ENCODE results near the gene CPXM2. TPM values are rescaled to one million over a fixed set of nuclear protein-coding genes. Genes with fewer than 3 reads are reported as not detected.

Gene CPXM2
- total and polyA plus RNA-seq, 2 donors (not counting 1 experiment from before 2014, with no cell fraction given): not detected

DNA sequence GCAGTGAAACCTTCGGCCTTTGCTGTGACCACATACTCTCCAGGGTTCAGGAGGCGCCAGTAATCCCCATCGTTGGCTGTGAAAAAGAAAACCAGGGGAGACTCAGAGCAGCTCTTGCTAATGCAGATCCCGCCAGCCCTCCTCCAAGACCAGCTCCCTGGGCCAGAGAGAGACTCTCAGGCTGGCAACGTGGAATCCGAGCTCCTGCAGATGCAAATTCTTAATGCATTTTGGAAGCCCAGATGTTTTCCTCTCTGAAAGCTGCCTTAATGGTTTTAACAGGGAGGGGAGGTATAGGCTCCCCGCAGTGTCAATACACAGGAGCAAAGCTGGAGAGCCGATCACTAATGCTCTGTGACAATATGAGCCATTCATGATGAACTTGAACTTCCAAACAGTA lies 144.7 kb downstream of the CPXM2 start:
- ChIA-PET POLR2A (no interaction called here), CTCF (no interaction called here)
- Mint-ChIP-seq H3K27ac (no peak overlapping the region), H3K4me1 (no peaks in the 10 kb centered on the region), H3K9me3 (ENCODE audit: insufficient read depth) (peaks cover 11% of the 10 kb centered on the region), H3K27me3 (peaks cover 13% of the 10 kb centered on the region), H3K4me3 (no peak overlapping the region)
- Histone ChIP-seq H3K4me3 (ENCODE audit: control extremely low read depth in 1 of 5, extremely low read depth in 1 of 5, insufficient read depth in 1 of 5, low read depth in 2 of 5, low read length in 4 of 5) (no peak overlapping the region), H3K27me3 (replicated peaks in 1 of 4; ENCODE audit: control extremely low read depth in 1 of 4, control insufficient read depth in 3 of 4, insufficient read depth in 4 of 4, low read length in 3 of 4) (no peaks in the 10 kb centered on the region), H3K4me1 (ENCODE audit: control insufficient read depth in 2 of 2, insufficient read depth in 2 of 2, low read length in 2 of 2) (no peaks in the 10 kb centered on the region), H3K9me3 (ENCODE audit: control extremely low read depth in 1 of 3, control insufficient read depth in 2 of 3, insufficient read depth in 1 of 3, low read length in 2 of 3) (peaks cover 0 to 13% (median 0%) of the 10 kb centered on the region in 3 donors), H2AFZ (ENCODE audit: insufficient read depth, low read depth, low read length, poor library complexity, severe bottlenecking) (no peak overlapping the region), H3K36me3 (replicated peaks in 1 of 2; ENCODE audit: control extremely low read depth in 1 of 2, control insufficient read depth in 1 of 2, extremely low read depth in 1 of 2, insufficient read depth in 2 of 2, low read length in 1 of 2) (no peaks in the 10 kb centered on the region), H4K20me1 (ENCODE audit: control insufficient read depth, insufficient read depth, low read length, poor library complexity, severe bottlenecking) (no peaks in the 10 kb centered on the region), H3K4me2 (replicated peaks; ENCODE audit: low read depth, low read length, poor library complexity, severe bottlenecking) (no peak overlapping the region), H3K27ac (ENCODE audit: low read length in 2 of 2) (no peak overlapping the region), H3K9ac (ENCODE audit: low read length) (no peak overlapping the region), H3K79me2 (ENCODE audit: control insufficient read depth, insufficient read depth, low read length) (no peaks in the 10 kb centered on the region)
- DNase-seq: no peak
- WGBS (ENCODE audit: insufficient coverage): 80% methylated on average over 8 of the region's 8 CpGs
- intact Hi-C loops (cut with micrococcal nuclease): no loop called here
- no peak for ATAC-seq (ENCODE audit: low read depth)
- no peak for TF ChIP-seq EZH2 (IDR thresholded peaks at IDR 0.05; ENCODE audit: borderline replicate concordance, insufficient read depth, low read depth, low read length, poor library complexity, severe bottlenecking)
- TF ChIP-seq, protein P1, sequence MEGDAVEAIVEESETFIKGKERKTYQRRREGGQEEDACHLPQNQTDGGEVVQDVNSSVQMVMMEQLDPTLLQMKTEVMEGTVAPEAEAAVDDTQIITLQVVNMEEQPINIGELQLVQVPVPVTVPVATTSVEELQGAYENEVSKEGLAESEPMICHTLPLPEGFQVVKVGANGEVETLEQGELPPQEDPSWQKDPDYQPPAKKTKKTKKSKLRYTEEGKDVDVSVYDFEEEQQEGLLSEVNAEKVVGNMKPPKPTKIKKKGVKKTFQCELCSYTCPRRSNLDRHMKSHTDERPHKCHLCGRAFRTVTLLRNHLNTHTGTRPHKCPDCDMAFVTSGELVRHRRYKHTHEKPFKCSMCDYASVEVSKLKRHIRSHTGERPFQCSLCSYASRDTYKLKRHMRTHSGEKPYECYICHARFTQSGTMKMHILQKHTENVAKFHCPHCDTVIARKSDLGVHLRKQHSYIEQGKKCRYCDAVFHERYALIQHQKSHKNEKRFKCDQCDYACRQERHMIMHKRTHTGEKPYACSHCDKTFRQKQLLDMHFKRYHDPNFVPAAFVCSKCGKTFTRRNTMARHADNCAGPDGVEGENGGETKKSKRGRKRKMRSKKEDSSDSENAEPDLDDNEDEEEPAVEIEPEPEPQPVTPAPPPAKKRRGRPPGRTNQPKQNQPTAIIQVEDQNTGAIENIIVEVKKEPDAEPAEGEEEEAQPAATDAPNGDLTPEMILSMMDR (IDR thresholded peaks at IDR 0.05): no peak

DNA sequence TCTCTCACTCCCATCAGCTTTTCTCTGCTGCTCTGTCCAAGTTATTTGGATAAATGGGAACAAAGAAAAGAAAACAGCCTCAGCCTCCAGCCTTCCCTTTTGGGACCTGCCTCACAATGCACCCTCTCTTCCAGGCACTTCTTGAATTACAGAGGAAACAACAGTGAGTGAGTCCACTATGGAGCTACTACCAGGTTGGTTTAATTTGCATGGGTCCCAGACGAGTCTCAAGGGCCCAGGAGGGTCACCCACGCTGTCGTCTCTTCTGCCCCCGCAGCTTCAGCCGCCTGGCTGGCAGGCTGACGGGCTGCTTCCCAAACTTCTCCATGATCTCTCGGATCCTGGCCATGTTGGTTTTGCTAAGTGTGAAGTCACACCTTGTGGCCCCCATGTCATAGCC lies 145.1 kb downstream of the CPXM2 start:
- H3K4me1 ChIP-seq (ENCODE audit: control insufficient read depth in 2 of 2, insufficient read depth in 2 of 2, low read length in 2 of 2): no peaks in the 10 kb centered on the region
- CTCF ChIA-PET: no interaction called here
- Mint-ChIP-seq H3K27ac (no peak overlapping the region), H3K4me1 (no peaks in the 10 kb centered on the region), H3K27me3 (peaks cover 15% of the 10 kb centered on the region), H3K4me3 (no peak overlapping the region), H3K9me3 (ENCODE audit: insufficient read depth) (peaks cover 9% of the 10 kb centered on the region)
- H3K79me2 ChIP-seq (ENCODE audit: control insufficient read depth, insufficient read depth, low read length): no peaks in the 10 kb centered on the region
- H4K20me1 ChIP-seq (ENCODE audit: control insufficient read depth, insufficient read depth, low read length, poor library complexity, severe bottlenecking): no peaks in the 10 kb centered on the region
- H3K9me3 ChIP-seq (ENCODE audit: control extremely low read depth in 1 of 3, control insufficient read depth in 2 of 3, insufficient read depth in 1 of 3, low read length in 2 of 3): peaks cover 0 to 13% (median 0%) of the 10 kb centered on the region in 3 donors
- intact Hi-C loops (cut with micrococcal nuclease): no loop called here
- H3K27me3 ChIP-seq (replicated peaks in 1 of 4; ENCODE audit: control extremely low read depth in 1 of 4, control insufficient read depth in 3 of 4, insufficient read depth in 4 of 4, low read length in 3 of 4): no peaks in the 10 kb centered on the region
- DNase-seq (no peak), ATAC-seq (ENCODE audit: low read depth) (no peak)
- no peak overlapping the region for H3K9ac ChIP-seq (ENCODE audit: low read length)
- 68% methylated on average over 7 of the region's 7 CpGs for whole genome bisulfite sequencing (ENCODE audit: insufficient coverage)
- no peaks in the 10 kb centered on the region for H3K36me3 ChIP-seq (replicated peaks in 1 of 2; ENCODE audit: control extremely low read depth in 1 of 2, control insufficient read depth in 1 of 2, extremely low read depth in 1 of 2, insufficient read depth in 2 of 2, low read length in 1 of 2)
- POLR2A ChIA-PET: no interaction called here
- H3K4me3 ChIP-seq (ENCODE audit: control extremely low read depth in 1 of 5, extremely low read depth in 1 of 5, insufficient read depth in 1 of 5, low read depth in 2 of 5, low read length in 4 of 5): no peak overlapping the region
- TF ChIP-seq, protein P1 (IDR thresholded peaks at IDR 0.05): no peak
- no peak for TF ChIP-seq EZH2 (IDR thresholded peaks at IDR 0.05; ENCODE audit: borderline replicate concordance, insufficient read depth, low read depth, low read length, poor library complexity, severe bottlenecking)
- H3K27ac ChIP-seq (ENCODE audit: low read length in 2 of 2): no peak overlapping the region
- H2AFZ ChIP-seq (ENCODE audit: insufficient read depth, low read depth, low read length, poor library complexity, severe bottlenecking): no peak overlapping the region
- no peak overlapping the region for H3K4me2 ChIP-seq (replicated peaks; ENCODE audit: low read depth, low read length, poor library complexity, severe bottlenecking)
